GM19193 (cell line): ENCODE data around the gene WDR1.

Experiments used
- POLR2A ChIP-seq: IDR thresholded peaks from 4 replicates; pipeline ENCODE4 v1.6.1; 2011; ENCODE audit not compliant: insufficient read depth, insufficient read length; ENCODE audit errors: extremely low read depth

The WDR1 gene

GRCh38 chr4:10079912-10080588, 36.5 kb downstream of the WDR1 start:
- TF ChIP-seq POLR2A: no peak

DNA sequence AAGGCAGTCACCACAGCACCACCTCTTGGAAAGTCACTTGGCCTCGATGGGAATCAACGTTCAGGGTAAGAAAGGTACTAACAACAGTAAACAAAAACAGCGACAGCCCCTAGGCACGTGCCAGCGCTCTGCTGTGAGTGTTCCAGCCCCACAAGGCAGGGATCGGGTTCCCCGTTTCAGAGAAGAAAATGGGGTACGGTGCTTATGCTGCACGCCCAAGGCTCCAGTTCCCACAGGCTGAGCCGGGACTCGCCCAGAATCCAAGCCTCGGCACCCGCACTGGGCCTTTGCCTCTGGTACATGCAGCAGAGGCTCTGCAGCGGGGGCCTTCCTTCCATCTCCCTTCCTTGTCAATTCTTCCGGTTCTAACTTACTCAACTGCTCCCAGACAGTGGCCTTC, 37.3 kb downstream of the WDR1 start:
- TF ChIP-seq POLR2A: no peak

- no peak for TF ChIP-seq POLR2A
Observed at GRCh38 chr4:10078481-10079233, 37.9 kb downstream of the WDR1 start.

GRCh38 chr4:10077483-10078335, 38.9 kb downstream of the WDR1 start:
- no peak for TF ChIP-seq POLR2A

DNA sequence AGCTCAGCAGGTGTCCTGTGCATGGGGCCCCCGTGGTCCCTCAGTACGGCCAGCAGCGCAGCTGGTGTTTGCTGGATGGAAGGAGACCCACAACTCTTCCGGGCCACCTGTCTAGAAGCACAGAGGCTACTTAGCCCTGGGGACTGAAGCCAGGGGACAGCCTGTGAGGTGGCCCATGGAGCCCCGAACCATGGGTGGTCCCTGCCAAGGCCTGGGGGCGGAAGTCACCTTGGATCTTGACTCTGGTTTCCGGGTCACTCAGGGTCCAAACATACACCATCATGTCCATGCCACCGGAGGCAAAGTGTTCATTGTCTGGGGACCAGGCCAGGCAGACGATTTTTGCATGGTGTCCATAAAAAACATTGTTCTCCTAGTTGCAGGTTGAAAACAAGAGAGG, 39.5 kb downstream of the WDR1 start:
- TF ChIP-seq POLR2A: no peak

DNA sequence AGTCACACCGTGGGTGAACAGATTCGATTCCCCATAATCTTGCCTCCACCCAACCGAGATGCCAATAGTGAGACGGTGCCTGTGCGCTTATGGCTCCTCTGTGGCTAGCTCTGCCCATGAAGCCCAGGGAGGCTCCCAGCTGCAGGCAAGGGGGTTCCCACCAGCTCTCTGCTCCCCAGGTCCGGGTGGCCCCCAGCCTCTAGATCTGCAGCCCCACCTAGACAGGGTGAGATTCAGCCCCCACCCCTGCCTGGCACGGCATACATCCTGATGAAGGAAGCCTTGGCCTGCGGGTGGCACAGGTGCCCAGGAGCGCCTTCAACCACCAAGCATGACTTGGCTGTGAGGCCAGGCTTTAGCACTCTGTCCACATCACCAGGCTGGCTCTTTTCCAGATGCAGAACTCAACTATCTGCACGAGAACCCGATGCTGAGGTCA, 40.6 kb downstream of the WDR1 start:
- no peak for TF ChIP-seq POLR2A

DNA sequence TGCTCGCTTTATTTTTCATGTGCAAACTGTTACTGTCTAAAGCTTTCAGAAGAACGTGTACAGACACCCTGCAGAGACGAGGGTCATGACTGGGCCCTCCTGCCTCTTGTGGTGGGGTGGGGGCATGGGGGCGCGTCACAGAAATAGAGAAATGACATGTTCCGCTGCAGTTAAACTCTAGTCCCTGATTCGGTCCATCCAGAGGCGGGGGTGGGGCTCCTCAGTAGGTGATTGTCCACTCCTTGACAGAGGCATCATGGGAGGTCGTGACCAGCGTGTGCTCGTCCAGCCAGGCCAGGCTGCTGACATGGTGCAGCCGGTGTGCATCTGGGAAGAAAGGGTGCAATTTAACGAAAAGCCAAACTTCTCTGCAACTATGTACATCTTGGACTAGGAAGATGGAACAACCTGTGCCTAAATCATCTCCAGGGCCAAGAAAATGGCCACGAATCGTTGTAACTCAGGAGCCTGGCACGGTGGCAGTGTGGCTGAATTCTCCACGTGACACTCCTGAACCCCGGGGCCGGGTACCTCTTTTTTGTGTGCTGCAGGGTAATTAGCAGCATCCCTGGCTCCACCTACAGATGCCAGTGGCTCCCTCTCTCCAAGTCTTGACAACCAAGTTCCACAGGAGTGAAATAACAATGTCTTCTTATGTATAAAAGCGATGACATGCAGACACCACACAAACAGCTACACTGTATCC, 41.3 kb downstream of the WDR1 start:
- TF ChIP-seq POLR2A: no peak

- TF ChIP-seq POLR2A: no peak
Observed at GRCh38 chr4:10074767-10075105, 41.9 kb downstream of the WDR1 start.

GRCh38 chr4:10074076-10074766, 42.4 kb downstream of the WDR1 start:
- no peak for TF ChIP-seq POLR2A

DNA sequence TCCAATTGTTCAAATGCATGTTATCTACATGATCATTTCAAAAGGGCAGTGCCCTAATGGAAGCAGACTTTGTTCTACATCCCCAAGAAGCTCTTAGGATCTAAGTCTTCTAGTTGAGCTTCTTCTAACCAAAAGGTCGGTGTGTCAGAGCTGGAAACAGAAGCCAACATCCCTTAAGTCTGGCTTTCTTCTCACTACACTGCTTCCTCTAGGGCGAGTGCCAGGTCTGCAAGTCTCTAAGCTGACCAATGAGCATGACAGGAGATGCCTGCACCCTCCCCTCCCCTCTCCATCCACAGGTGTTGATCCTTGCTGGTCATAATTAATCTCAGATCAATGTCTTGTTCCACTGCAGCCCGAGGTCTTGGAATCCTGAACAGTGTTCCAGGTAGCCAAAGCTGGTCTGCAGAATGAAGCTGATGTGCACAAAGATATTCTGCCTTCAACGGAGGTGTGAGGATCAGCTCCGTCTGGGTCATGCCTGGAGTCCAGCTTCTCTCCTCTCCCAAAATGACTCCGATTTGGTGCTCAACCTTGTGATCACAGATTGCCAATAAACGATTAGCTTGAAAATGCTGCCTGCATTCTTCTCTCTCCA, 44.1 kb downstream of the WDR1 start:
- TF ChIP-seq POLR2A: no peak

DNA sequence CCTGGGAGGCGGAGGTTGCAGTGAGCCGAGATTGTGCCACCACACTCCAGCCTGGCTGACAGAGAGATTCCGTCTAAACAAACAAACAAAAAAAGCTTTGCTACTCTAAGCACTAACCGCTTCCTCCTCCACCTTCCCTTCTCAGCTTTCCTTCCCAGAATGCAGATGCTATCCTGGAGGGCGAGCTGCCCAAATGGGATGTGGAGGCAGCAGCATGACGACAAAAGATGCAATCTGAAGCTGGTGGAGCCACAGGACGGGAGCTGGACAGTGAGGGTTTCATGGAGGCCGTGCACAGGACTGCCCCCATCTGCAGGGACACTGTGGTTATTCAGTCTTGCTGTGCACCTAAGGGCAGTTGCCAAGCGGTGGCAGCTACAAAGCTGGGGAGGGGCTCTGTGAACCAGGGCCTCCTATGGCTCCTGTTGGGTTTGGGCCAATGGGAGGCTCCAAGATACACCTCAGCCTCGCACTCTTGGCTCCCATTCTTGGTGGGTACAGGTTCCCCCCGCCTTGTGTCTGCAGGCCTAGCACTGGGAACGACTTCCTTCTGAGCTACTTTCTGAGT, 47.4 kb downstream of the WDR1 start:
- no peak for TF ChIP-seq POLR2A

DNA sequence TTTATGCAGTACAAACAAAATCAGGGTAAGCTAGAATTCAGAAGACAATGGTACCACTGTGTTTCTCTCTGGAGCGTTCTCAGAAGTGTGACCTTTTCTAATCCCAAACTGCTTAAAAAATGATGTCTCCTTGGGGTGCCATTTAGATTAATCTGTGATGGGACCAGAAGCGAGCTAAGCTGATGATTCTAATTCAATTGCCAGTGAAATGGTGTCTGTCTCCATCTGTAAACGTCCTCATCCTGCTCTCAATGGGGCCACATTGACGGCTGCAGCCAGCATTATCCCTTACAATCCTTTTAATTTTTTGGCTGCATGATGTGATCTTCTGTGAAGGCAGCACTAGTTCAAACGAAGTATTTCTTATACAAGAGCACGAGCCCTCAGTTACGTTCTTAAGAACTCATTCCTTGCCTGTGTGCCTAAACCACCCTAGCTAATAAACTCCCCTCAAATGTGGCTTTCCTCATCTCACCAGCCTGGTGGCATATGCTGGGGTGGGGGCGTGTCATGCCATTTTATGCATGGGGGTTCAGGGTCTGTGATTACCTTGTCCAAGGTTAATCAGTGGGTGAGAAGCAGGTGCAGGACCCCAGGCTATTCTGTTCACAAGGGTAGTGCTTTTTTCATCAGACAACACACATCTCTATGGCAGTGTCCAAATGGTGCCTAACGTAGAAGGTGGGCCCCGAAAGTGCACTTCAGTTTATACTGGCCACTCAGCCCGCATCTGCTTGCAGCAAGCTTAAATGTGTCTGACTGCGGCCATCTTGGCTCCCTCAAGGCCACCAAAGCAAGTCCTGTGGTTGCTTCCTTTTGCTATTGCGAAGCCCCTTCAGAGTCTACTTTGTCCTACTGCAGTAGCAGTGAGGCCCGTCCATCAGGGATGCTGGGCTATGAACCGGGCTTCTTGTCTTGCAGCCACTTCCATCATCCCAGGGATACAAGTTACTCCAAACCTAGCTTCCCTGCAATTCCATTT, 49.6 kb downstream of the WDR1 start:
- TF ChIP-seq POLR2A: no peak

- no peak for TF ChIP-seq POLR2A
Observed at GRCh38 chr4:10066206-10066605, 50.4 kb downstream of the WDR1 start.
